GM19397 (cell line): ENCODE results near the gene DLGAP1.

ENCODE experiments used
- ATAC-seq: cut with Tn5 transposase; IDR thresholded peaks from one replicate; pipeline ENCODE4 v1.9.1; 2021; ENCODE audit warnings: mild to moderate bottlenecking, moderate library complexity; ENCODE audit not compliant: unreplicated experiment

Gene DLGAP1

DNA sequence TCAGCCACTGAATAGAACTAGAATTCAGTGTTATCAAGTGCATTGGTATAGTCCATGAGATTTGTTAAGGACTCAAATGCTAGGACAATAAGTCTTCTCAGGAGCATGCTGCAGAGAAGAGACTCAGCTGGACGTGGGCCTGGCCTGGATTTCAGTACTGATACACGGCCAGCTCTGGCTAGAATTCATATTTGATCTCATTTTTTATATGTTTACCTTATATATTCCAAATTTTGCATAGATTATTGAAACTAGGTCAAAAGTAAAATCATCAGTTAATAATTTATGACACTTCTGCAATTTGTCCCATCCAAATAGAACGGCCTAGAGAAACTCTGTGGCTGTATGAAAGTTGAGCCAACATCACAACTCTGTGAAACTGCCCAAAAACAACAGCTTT, 262.0 kb downstream of the DLGAP1 start:
- no peak for ATAC-seq

DNA sequence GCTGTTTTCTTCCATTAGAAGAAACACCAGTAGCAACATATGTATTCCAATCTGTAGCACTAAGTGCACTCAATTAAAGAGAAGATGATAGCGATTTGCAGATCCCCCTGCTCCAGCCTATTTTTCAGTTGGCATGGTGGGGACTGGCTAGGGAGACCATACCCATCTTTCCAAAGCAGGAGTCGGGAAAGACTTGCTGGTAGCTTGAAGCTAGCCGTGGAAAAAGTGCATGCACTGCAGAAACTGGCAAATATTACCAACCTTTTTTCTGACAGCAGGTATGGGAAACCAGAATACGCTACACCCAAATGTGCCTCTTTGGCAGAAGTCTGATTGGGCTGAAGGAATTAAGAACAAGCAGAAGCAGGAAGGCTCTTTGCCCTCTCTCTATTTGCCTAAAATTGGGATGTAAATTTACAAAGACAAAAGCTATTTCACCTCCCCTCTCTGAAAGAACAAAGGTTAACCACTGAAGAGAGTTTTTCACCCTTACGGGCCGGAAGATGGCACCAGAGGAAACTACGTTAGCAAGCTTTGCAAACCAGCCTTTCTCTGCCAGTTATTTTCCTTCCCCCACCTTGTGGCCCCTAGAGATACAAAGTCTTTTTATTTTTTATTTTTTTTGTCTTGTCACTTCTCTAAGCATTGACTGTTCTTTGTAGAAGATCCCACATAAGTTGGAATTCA, 273.1 kb downstream of the DLGAP1 start:
- no peak for ATAC-seq

- ATAC-seq, result no peak
Measured at GRCh38 chr18:4181086-4181485, 274.0 kb downstream of the DLGAP1 start.

- no peak for ATAC-seq
Measured at GRCh38 chr18:4172196-4173100, 282.7 kb downstream of the DLGAP1 start.

- ATAC-seq, result no peak
Measured at GRCh38 chr18:4157352-4157751, 297.8 kb downstream of the DLGAP1 start.

DNA sequence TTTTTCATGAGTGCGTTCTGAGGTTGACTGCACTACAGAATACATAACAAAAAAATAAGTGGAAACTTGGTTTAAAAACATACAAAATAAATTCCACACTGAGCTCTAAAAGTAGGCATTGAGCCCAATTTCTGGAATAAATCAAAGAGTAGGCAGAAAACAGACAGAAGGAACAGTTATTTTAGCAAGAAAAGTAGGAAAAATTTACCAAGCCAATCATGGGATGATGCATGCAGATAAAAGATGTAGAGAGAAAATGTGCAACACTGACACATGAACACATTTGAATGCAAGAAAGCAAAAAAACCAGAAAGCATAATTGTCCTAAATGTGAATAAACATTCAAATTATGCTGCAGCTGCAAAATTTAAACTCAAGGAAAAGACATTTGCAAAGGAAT, 308.3 kb downstream of the DLGAP1 start:
- ATAC-seq, result no peak

DNA sequence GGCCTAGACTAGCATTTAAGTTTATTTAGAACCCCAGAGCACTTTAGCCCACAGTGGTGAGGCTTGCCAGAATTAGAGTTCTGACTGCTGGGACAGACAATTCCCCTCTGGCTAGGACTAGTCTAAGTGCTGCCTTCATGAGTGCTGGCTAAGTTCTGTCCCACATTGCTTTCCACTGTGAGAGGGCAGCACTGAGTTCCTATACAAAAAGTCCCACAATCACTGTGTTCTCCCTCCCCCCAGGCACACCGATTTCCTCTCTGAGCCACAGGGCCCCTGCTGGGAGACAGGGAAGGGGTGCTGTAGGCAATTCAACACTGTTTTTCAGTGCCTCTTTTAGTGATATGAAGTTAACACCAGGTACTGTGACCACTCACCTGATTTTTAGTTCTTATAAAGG, 310.9 kb downstream of the DLGAP1 start:
- no peak for ATAC-seq

GRCh38 chr18:4143585-4143984, 311.5 kb downstream of the DLGAP1 start:
- no peak for ATAC-seq

GRCh38 chr18:4142876-4143275, 312.2 kb downstream of the DLGAP1 start:
- no peak for ATAC-seq

DNA sequence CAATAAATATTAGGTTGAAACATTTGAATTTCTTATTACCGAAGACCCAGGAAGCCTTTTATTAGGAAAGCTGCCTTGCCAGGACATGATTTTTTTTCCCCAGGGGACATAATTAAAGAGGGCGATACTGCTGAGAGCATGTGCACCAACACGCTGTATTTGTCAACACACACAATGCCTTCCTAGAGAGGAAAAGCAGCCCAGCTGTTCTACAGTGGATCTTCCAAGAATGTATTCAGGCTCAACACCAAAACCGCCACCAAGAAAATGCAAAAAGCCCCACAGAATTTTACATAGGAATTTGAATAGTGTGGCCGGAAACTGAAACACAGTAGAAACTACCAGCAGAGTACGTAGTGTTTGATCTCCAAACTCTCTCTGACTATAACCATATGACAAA, 320.4 kb downstream of the DLGAP1 start:
- ATAC-seq, result no peak

- no peak for ATAC-seq
Measured at GRCh38 chr18:4130734-4131719, 324.1 kb downstream of the DLGAP1 start.

- no peak for ATAC-seq
Measured at GRCh38 chr18:4126939-4127338, 328.2 kb downstream of the DLGAP1 start.

- ATAC-seq, result no peak
Measured at GRCh38 chr18:4125627-4126230, 329.4 kb downstream of the DLGAP1 start.

DNA sequence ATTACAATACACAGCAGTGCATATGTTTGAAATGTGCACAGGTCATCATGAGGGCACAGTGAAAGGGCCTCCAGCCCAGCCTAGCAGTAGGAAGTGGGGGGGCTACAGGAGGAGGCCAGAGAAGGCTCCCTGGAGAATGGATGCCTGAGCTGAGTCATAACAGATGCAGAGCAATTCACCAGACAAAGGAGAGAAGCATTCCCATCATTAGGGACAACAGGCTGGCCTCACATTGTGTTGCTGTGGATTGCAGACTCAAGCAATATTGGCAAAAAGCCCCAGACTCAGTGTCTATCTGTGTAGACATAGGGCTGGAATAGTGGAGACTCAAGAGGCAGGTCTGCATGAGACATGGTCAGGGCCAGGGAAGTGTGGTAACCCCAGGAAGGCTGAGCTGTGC, 329.9 kb downstream of the DLGAP1 start:
- ATAC-seq, result no peak

- ATAC-seq, result no peak
Measured at GRCh38 chr18:4119813-4120212, 335.3 kb downstream of the DLGAP1 start.

GRCh38 chr18:4119127-4119648, 335.9 kb downstream of the DLGAP1 start:
- ATAC-seq, result no peak

DNA sequence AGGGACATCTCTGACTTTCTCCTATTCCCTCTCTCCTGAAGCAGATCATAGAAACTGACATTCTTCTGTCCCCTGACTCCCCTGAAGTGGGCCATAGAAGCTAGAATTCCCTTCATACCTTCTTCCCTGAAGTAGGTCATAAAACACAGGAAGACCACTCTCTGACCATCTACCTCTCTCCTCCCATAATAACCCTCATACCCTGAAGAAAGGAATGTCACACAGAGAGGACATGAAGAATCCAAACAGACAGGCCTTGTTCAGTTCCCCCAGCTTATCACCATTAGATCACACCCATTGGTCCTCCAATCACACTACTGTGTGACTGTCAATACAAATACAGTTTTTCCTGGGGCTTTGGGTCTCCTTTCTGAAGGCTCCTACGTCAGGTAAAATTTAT, 347.1 kb downstream of the DLGAP1 start:
- no peak for ATAC-seq

DNA sequence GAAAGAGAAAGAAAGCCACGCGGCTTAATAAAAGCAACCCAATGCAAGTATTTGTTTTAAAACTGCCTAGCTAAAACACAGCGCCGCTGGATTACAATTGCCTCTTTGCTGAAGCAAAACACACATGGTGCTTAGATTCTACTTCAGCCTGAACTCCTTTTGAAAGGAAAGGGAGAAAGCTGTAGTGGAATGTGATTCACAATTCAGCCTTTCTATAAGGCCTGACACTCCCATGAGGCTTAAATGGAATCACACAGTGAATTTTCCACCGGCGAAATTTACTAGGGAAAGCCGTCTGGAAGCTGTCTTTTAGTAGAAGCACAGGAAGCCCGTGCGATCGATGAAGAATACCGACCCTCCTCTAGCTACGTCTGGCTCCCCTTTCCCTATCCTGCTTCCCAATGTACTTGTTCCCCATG, 348.0 kb downstream of the DLGAP1 start:
- ATAC-seq, result no peak

DNA sequence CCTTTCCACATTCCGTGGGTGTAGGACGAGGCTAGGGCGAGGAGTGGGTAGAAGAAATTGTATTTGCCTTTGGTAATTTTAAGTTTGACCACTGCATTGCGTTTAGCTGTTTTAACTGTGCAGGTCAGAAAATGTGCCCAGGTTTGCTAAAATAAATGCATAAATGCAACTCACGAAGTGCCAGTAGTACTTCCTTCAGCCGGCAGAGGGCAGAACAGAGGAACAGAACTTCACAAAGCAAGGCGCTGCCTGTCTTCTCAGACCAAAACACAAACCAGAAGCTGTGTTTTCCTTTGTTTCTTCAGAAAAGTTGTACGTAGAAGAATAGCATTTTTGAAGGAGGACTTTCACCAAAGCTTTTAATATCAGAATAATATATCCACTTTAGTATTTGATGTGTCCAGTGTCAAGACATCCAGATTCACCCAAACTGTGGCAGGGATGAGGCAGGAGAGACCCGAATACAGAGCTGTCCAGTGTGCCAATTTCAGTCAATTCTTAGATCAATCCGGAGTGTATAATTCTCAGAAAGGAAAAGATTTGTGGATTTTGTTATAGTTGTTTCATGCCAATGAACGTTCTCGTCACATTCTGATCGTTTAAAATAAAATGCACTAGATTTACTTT, 348.6 kb downstream of the DLGAP1 start:
- ATAC-seq, result no peak

GRCh38 chr18:4102901-4103300, 352.2 kb downstream of the DLGAP1 start:
- no peak for ATAC-seq
